ENCODE measurements around the gene DRGX. TPM values are rescaled to one million over a fixed set of nuclear protein-coding genes. Genes with fewer than 3 reads are reported as not detected.

DRGX gene
- total and polyA plus RNA-seq, 2 donors (not counting 1 experiment from before 2014, with no cell fraction given): not detected

DNA sequence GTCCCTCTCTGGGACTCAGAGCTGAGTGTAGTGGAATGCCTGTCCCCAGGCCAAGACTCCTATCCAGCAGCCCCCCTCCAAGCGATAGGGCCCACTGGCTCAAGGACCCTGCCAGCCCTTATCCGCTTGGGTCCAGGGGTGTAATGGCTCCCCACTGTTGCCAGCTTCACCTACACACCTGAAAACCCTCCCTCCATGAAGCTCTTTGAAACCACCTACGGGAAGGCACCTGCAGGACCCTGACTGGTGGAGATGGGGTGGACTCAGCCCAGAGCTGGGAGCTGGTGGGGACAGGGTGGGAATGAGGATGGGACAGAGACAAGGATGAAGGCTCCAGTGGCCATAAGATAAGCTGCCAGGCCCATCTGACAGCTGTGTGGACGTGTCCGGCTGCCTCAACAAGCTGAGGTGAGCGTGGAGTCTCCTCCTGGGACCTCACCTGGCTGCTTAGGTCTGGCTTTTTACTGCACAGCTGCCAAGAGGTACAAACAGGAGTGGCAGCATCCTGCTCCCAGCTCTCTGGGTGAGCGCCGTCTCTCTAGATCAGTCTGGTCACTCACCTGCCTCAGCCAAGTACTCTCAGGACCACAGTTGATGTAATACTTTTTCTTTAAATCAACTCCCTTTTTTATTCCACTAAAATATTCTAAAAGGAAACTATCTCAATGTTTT lies 41.9 kb downstream of the DRGX start:
- H3K27ac Mint-ChIP-seq: no peak overlapping the region
- DNase-seq: no peak
- intact Hi-C loops (cut with micrococcal nuclease): no loop called here
- H3K4me3 ChIP-seq (ENCODE audit: control extremely low read depth in 1 of 5, extremely low read depth in 1 of 5, insufficient read depth in 1 of 5, low read depth in 2 of 5, low read length in 4 of 5): no peak overlapping the region
- H3K9me3 ChIP-seq (ENCODE audit: control extremely low read depth in 1 of 3, control insufficient read depth in 2 of 3, insufficient read depth in 1 of 3, low read length in 2 of 3): peaks cover 0 to 22% (median 8%) of the 10 kb centered on the region in 3 donors
- H3K4me1 Mint-ChIP-seq: no peaks in the 10 kb centered on the region
- peaks cover 5% of the 10 kb centered on the region for H3K9me3 Mint-ChIP-seq (ENCODE audit: insufficient read depth)
- WGBS (ENCODE audit: insufficient coverage): 96% methylated on average over 8 of the region's 8 CpGs
- peaks cover 0 to 2% (median 0%) of the 10 kb centered on the region in 4 experiments for H3K27me3 ChIP-seq (replicated peaks in 1 of 4; ENCODE audit: control extremely low read depth in 1 of 4, control insufficient read depth in 3 of 4, insufficient read depth in 4 of 4, low read length in 3 of 4)
- TF ChIP-seq CTCF (IDR thresholded peaks at IDR 0.05) (no peak), EZH2 (IDR thresholded peaks at IDR 0.05; ENCODE audit: borderline replicate concordance, insufficient read depth, low read depth, low read length, poor library complexity, severe bottlenecking) (no peak)
- no peaks in the 10 kb centered on the region for H3K36me3 ChIP-seq (replicated peaks in 1 of 2; ENCODE audit: control extremely low read depth in 1 of 2, control insufficient read depth in 1 of 2, extremely low read depth in 1 of 2, insufficient read depth in 2 of 2, low read length in 1 of 2)
- H3K4me3 Mint-ChIP-seq: no peak overlapping the region
- POLR2A ChIA-PET: no interaction called here
- H3K4me1 ChIP-seq (ENCODE audit: control insufficient read depth in 2 of 2, insufficient read depth in 2 of 2, low read length in 2 of 2): no peaks in the 10 kb centered on the region
- H2AFZ ChIP-seq (ENCODE audit: insufficient read depth, low read depth, low read length, poor library complexity, severe bottlenecking): no peak overlapping the region
- CTCF ChIA-PET: interaction anchor here (1.1 kb wide), 1 partner anchor 190 kb away, joined by 3 read pairs; no protein-coding TSS in a partner anchor
- no peaks in the 10 kb centered on the region for H4K20me1 ChIP-seq (ENCODE audit: control insufficient read depth, insufficient read depth, low read length, poor library complexity, severe bottlenecking)
- H3K27ac ChIP-seq (ENCODE audit: low read length in 2 of 2): no peak overlapping the region
- ATAC-seq (ENCODE audit: low read depth): no peak
- H3K4me2 ChIP-seq (replicated peaks; ENCODE audit: low read depth, low read length, poor library complexity, severe bottlenecking): no peak overlapping the region
- peaks cover 13% of the 10 kb centered on the region for H3K27me3 Mint-ChIP-seq
- H3K79me2 ChIP-seq (ENCODE audit: control insufficient read depth, insufficient read depth, low read length): no peaks in the 10 kb centered on the region
- no peak overlapping the region for H3K9ac ChIP-seq (ENCODE audit: low read length)

Data from B cell (primary cell).